GM08714 (cell line): ENCODE data around the gene SOX10.

Experiments used
- H3K4me3 ChIP-seq: fragments of 200-500 bp; sonication (Bioruptor generic); 2 replicates; pipeline ENCODE4 v1.5.1; 2014; ENCODE audit warnings: mild to moderate bottlenecking, low read length, inconsistent platforms
- ZNF274 ChIP-seq: IDR thresholded peaks from 2 replicates; pipeline ENCODE4 v1.6.1; 2012; ENCODE audit warnings: mild to moderate bottlenecking, low read depth, low read length

SOX10 gene

DNA sequence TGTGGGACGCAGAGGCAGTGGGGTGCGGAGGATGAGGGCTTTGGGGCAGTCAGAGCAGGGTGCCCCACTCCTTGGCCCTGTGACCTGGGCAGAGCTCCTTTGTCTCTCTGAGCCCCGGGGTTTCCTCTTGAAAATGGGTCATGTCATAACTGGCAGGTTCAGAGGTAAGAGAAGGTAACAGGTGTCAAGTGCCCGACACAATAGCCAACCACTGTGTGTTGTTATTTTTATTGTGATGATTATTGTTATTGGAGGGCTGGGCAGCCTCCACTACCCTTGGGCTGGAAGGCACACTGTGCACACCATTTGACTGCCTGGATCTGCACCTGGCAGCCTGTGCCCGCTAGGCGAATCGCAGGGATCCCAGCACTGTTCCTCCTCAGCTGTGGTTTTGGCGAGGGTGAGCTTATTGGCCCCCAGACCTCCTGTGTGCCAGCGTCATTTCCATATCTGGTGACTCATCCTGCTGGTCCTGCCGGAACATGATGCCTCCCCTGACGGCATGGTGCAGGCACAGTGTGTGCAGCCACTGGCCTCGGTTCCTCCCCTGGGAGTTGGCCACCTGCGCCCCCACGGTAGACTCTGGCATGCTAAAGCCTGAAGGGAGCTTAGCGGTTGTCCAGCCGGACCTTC lies 15.4 kb upstream of the SOX10 start:
- no peak for TF ChIP-seq ZNF274
- no peak overlapping the region for H3K4me3 ChIP-seq

DNA sequence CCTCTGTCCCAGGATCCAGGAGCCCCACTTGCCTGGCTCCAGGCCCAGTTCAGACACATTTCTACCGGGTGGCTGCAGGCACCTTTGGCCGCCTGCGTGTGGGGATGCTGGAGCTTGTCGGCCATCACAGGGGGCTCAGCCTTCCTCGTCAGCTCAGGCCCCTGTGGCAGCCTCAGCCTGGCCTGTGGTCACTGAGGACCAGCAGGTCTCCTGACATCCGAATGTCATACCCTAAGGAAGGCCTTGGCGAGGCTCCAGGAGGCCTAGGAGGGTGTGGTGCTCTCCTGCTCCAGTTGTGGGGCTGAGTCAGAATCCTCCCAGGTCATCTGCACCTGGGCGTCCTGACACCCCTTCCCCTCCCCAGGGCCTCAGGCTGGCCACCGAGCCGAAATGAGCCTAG lies 14.9 kb upstream of the SOX10 start:
- H3K4me3 ChIP-seq = no peak overlapping the region
- TF ChIP-seq ZNF274 = no peak

DNA sequence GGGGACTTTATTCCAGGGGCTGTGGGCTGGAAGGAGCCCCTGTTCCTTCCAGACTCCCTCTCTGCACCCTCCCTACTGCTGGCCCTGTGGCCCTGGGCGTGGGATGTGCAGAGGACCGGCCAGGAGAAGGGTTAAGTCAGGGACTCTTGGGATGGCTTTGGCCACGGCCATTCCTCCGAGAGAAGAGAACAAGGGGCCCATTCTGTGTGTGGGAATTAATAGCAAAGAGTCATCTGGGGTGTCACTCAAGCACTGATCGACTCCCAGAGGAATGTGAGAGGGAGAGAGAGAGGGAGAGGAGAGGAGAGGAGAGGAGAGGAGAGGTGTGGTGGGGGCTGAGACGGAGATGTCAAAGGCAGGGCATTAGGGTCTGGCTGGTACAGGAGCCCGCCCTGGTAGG lies 14.2 kb upstream of the SOX10 start:
- H3K4me3 ChIP-seq = no peak overlapping the region
- TF ChIP-seq ZNF274 = no peak

DNA sequence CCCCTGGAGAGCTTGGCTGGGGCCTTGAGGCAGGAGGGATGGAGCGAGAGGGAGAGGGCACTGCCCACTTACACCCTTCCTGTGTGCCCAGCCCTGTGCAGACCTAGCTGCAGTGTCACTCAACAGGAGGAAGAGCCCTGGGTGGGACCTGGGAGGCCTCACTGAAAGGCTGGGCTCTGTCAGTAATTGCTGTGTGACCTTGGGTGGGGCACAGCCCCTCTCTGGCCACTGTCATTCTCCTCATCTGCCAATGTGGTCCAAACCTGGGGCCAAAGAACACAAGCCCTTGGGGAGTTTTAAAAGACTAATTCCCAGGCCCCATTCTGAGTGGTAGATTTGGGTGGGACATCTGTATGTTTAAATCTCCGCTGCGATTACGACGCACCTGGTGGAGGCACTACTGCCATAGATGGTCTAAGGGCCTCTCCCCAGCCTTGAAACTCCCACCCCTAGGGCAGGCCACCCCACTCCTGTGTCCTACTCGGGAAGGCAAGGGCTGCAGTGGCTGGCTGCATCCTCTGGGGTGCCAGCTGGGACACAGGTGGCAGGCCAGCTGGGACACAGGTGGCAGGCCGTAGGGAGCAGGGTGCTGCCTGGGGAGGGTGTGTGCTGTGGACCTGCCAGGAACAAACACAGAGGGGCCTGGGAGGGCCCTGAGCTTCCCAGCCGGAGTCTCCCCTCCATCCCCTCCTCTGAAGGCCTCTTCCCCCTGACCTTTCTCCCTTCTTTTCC lies 12.3 kb upstream of the SOX10 start:
- TF ChIP-seq ZNF274 = no peak
- no peak overlapping the region for H3K4me3 ChIP-seq

DNA sequence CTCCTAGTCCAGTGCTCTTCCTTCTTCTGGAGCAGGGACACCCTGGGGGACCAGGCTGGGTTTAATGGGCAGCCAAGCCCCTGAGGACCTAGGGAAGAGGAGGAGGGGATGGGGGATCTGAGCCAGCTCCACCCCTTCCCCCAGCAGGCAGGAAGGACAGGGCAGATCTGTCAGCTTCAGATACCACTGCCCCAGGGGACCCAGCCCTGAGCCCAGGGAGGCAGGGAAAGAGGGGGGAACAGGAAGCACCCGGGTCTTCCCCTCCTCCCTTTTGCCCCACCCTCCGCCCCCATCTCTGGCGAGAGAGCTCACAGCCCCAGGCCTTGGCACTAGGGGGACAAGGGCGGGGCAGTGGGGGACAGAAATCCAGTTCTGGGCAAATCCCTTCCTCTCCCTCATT lies 11.7 kb upstream of the SOX10 start:
- TF ChIP-seq ZNF274 = no peak
- no peak overlapping the region for H3K4me3 ChIP-seq

DNA sequence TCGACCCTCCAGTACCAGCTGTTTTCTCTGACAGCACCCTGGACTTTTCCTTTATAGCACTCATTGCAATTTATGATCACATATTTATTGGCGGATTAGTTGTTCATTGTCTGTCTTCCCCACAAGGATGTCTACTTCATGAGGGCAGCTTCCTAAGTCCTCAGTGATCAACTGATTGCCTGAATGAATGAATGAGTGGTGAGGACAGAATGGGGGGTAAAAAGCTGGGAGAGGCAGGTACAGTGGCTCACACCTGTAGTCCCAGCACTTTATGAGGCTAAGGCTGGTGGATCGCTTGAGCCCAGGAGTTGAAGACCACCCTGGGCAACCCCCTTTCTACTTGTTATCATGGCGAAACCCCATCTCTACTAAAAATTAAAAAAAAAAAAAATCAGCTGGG lies 11.1 kb upstream of the SOX10 start:
- no peak overlapping the region for H3K4me3 ChIP-seq

DNA sequence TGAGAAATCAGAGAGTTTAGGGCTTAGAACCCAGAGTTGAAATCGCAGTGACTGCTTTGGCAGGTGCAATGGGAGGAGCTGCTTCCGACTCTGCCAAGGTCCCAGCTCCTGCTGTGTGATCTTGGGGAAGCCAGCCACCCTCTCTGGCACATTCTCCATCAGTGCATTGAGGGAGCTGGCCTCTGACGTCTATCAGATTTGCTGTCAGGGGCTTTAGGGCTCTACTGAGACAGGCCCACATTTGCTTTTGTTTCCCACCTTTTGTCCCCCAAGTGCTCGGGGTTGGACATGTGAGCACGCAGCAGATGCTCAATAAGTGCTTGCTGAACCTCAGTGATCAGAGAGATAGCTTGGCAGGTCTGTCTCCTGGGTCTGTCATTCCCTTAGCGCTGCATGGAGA lies 10.6 kb upstream of the SOX10 start:
- no peak overlapping the region for H3K4me3 ChIP-seq
- TF ChIP-seq ZNF274 = no peak

More for the DNA sequence above, 11.1 kb upstream of the SOX10 start:
- TF ChIP-seq ZNF274 = no peak

DNA sequence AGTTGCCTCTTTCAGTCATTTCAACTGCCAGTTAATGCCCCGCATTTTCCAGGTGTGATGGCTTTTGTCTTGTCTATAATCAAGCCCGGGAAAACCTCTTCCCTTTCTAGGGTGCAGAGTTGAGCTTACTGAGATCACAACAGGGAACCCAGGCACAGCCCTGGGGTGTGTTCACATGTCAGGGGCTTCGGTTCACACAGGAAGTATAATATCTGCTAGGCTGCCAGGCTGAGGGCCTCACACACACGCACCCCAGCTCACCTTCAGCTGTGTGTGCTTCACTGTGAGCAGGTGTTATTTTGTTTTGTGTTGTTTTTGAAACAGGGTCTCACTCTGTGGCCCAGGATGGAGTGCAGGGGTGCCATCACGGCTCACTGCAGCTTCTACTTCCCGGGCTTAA lies 9.7 kb upstream of the SOX10 start:
- TF ChIP-seq ZNF274 = no peak
- no peak overlapping the region for H3K4me3 ChIP-seq

DNA sequence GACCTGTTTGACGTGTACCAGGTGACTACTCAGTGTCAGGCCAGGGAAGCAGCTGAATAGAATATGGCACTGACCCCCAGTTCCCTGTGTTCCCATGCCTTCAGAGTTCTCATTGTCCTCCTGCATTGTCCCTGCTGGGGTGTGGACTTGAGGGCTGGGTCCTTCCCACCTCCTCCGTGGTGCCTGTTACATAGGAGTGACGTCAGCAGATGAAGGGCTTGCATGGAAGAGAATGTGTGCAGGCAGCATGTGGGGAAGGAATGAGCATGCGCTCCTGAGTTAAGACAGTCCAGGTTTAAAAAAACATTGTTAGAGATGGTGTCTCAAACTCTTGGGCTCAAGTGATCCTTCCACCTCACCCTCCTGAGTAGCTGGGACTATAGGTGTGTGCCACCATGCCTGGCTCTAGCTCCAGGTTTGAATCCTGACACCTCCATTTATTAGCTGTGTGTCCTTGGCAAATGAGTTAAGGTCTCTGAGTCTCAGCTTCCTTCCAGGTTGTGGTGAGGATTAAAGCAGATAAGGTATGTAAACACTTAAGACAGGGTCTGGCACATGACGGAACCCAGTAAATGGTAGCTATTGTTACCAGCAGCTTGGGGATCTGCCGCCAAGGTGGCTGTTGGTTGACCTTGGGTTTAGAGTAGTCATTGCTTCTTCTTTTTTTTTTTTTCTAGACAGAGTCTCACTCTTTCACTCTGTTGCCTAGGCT lies 7.5 kb upstream of the SOX10 start:
- no peak overlapping the region for H3K4me3 ChIP-seq
- no peak for TF ChIP-seq ZNF274

DNA sequence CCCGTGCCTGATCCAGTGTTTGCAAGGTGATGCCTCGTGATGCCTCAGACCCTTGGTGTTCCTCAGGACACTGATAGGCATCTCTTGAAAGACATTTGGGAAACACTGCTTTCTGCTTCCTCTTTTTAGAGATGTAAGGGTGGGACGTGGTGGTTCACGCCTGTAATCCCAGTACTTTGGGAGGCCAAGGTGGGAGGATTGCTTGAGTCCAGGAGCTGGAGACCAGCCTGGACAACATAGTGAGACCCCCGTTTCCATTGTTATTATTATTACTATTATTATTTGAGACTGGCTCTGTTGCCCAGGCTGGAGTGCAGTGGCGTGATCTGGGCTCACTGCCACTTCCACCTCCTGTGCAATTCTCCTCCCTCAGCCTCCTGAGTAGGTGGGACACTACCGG lies 6.5 kb upstream of the SOX10 start:
- no peak for TF ChIP-seq ZNF274

DNA sequence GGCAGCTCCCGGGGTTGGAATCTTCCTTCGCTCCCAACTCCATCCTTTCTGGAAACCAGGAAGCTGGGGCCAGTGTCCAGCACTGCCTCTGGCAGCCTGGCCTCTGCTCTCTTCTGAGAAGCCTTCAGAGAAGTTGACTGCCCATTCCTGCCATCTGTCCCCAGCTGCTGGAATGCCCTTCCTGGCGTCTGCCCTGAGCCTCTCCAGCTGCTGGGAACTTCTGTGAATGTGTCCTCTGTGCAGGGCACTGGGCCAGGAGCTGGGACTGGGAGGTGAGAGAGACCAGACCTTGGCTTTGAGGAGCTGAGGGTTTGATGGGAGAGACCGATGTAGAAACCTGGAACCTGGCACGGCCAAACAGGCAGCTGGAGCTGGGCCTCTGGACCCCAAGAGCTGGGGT lies 5.9 kb upstream of the SOX10 start:
- TF ChIP-seq ZNF274 = no peak
- no peak overlapping the region for H3K4me3 ChIP-seq

More for the DNA sequence above, 6.5 kb upstream of the SOX10 start:
- no peak overlapping the region for H3K4me3 ChIP-seq

DNA sequence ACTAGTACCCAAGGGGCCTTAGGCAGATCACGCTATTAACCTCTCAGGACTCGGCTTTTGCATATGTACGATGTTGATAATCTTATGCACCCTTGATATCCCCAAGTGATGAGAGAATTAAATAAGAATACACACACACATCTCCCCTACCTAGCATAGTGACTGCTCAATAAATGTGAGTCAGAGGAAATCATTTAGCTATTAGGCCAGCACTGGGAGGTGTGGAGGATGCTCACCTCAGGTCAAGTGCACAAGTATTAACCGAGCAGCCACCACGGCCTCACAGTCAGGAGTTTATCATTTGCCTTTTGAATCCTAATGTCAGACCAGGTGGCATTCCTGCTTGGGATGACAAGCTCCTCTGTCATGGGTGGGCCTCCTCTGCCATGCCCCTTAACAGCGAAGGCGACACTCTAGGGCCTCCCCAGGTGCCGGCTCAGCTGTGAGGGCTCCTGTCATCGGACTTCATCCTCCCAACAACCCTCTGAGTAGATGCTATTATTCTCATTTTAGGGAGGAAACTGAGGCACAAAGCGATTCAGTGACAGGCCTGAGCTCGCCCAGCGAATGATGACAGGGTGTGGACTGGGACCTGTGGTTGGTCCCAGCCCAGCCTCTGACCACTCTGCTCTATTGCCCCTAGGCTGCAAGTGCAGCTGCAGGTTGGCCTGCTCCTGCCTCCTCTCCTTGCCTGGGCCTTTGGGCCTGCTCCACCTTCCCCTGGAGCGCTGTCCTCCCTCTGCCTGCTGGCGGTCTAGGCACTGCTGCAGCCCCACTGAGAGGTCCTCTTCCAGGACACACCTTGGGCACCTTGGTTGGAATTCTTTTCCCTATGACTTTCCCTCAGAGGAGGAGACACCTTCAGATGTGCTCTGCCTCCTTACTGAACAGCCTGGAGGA lies 5.0 kb upstream of the SOX10 start:
- TF ChIP-seq ZNF274 = no peak
- H3K4me3 ChIP-seq = no peak overlapping the region

DNA sequence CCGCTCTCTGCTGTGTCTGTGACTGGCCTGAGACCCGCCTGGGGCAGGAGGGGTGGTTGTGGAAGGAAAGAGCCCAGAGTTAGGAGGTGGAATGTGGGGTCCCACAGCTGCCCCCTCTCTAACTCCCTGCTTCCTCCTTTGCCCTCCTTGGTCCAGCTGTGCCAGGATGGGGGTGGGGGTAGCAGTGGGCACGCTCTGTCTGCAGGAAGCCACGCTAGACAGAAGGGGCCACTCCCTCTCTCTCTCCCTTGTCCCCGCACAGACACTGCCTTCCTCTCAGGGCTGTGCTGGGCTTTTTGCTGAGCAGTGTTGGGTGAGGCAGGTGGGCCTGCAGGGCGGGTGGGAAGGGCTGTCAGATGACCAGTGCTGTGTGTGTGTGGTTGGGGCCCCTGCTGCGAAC lies 2.0 kb upstream of the SOX10 start:
- H3K4me3 ChIP-seq = no peak overlapping the region
- no peak for TF ChIP-seq ZNF274

DNA sequence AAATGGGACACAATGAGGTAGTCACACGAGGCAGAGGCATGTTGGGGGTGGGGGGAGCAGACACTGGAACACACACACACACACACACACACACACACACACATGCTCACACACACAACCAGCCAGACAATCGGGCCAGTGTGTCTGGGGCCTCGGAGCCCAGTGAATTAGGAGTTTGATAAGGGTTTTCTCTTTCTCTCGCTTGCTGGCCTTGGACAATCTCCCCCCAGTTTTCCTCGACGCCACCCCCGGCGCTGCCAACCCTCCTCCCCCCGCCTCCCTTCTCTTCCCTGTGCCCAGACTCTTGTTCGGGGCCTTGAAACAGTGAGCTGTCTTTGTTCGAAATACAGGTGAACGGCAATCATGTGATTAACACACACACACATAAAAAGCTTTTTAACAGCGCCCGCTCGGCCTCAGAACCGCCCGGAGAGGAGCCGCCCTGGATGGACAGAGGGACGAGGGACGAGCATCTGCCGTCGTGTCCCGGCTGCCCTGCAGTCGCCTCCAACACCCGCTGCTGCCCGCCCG lies 1.5 kb upstream of the SOX10 start:
- no peak overlapping the region for H3K4me3 ChIP-seq
- TF ChIP-seq ZNF274 = no peak
